OCI-LY1 (cell line): ENCODE measurements around the gene THSD8.

Source experiments
- H2AFZ ChIP-seq: fragments of 200-600 bp; sonication (generic), shearing (Covaris generic); 2 replicates; pipeline ENCODE4 v1.6.0; 2014; ENCODE audit warnings: antibody characterized with exemption, mild to moderate bottlenecking, low read length
- H3F3A ChIP-seq: fragments of 200-600 bp; sonication (generic), shearing (Covaris generic); 2 replicates; pipeline ENCODE4 v1.6.0; 2014; ENCODE audit warnings: mild to moderate bottlenecking, antibody characterized with exemption, low read length, moderate library complexity; ENCODE audit not compliant: insufficient read depth
- H3K27ac ChIP-seq: fragments of 200-600 bp; sonication (generic); 2 replicates; pipeline ENCODE4 v1.5.1; 2014; ENCODE audit warnings: low read length, mixed run types, mild to moderate bottlenecking, low read depth; ENCODE audit not compliant: poor library complexity, severe bottlenecking
- H3K27me3 ChIP-seq: fragments of 200-600 bp; sonication (generic); 2 replicates; pipeline ENCODE4 v1.6.0; 2014; ENCODE audit warnings: antibody characterized with exemption, mild to moderate bottlenecking, low read length, moderate library complexity; ENCODE audit not compliant: insufficient read depth
- H3K36me3 ChIP-seq: fragments of 200-600 bp; sonication (generic); 2 replicates; pipeline ENCODE4 v1.6.1; 2014; ENCODE audit warnings: mild to moderate bottlenecking, antibody characterized with exemption, low read length, moderate library complexity, mixed read lengths; ENCODE audit not compliant: insufficient read depth
- H3K4me1 ChIP-seq: fragments of 200-600 bp; sonication (generic); 2 replicates; pipeline ENCODE4 v1.5.1; 2014; ENCODE audit warnings: mild to moderate bottlenecking, low read length, moderate library complexity; ENCODE audit not compliant: insufficient read depth, severe bottlenecking
- H3K4me2 ChIP-seq: fragments of 200-600 bp; sonication (generic), shearing (Covaris generic); 2 replicates; pipeline ENCODE4 v1.6.1; 2014; ENCODE audit warnings: low read length
- H3K4me3 ChIP-seq: fragments of 200-600 bp; sonication (generic); 2 replicates; pipeline ENCODE4 v1.5.1; 2014; ENCODE audit warnings: low read length, low read depth, mild to moderate bottlenecking, mixed read lengths; ENCODE audit not compliant: poor library complexity, severe bottlenecking
- H3K79me2 ChIP-seq: fragments of 200-600 bp; shearing (Covaris generic); 2 replicates; pipeline ENCODE4 v1.6.1; 2016; ENCODE audit warnings: mixed run types, low read length, mixed read lengths; ENCODE audit not compliant: insufficient read depth
- H3K9ac ChIP-seq: fragments of 200-600 bp; sonication (generic), shearing (Covaris generic); 2 replicates; pipeline ENCODE4 v1.6.1; 2014; ENCODE audit warnings: mild to moderate bottlenecking, low read length, mixed read lengths
- H3K9me2 ChIP-seq: fragments of 200-600 bp; sonication (generic), shearing (Covaris generic); 2 replicates; pipeline ENCODE4 v1.6.1; 2014; ENCODE audit warnings: low read depth, mild to moderate bottlenecking, low read length, mixed read lengths
- H3K9me3 ChIP-seq: fragments of 200-600 bp; shearing (Covaris generic); 2 replicates; pipeline ENCODE4 v1.6.1; 2014; ENCODE audit warnings: low read length, mixed read lengths
- H4K20me1 ChIP-seq: fragments of 200-600 bp; sonication (generic), shearing (Covaris generic); 2 replicates; pipeline ENCODE4 v1.6.0; 2016; ENCODE audit warnings: mild to moderate bottlenecking, low read length; ENCODE audit not compliant: insufficient read depth
- EZH2 ChIP-seq: fragments of 200-600 bp; sonication (generic), shearing (Covaris generic); IDR thresholded peaks from 2 replicates; pipeline ENCODE4 v1.8.0; 2017; ENCODE audit warnings: borderline replicate concordance, mixed run types, mild to moderate bottlenecking, antibody characterized with exemption, low read length, moderate library complexity, mixed read lengths
- TF ChIP-seq, protein P1 (sequence below): fragments of 200-600 bp; sonication (generic), shearing (Covaris generic); IDR thresholded peaks from 2 replicates; pipeline ENCODE4 v1.5.1; 2017; ENCODE audit warnings: mild to moderate bottlenecking, antibody characterized with exemption, low read length, moderate library complexity, mixed read lengths

The THSD8 gene

DNA sequence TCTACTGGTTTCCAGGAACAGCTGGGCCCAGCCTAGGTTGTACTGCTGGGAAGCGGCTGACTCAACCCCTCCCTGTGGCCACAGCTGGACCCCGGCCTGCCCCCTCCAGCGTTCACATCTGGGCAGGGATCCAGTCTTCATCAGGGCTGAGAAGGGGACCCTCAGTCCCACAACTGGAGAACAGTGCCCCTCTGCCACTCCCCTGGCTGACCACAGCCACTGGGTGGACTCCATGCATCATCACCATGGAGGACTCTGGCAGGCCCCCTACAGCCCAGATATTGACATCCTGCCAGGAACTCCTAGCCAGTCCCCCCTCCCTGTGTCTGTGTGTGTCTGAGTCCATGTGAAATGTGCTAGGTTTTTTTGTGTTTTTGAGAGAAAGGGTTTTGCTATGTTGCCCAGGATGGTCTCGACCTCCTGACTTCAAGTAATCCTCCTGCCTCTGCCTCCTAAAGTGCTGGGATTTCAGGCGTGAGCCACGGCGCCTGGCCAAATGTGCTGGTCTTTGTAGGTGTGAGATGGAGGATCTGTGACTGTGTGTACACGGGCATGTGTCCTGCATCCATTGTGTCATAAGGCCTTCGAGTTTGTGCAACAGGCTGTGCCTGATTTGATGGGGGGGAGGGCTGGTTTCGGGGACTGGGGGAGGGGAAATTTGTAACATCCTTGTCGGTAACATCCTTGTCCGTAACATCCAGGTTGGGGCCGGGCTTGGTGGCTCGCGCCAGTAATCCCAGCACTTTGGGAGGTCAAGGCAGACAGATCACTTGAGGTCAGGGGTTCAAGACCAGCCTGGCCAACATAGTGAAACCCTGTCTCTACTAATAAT lies 22.5 kb upstream of the THSD8 start:
- no peak overlapping the region; the same call in 1 of the 2 replicates for H3K9ac ChIP-seq
- no peaks in the 10 kb centered on the region for H3K79me2 ChIP-seq
- no peaks in the 10 kb centered on the region for H4K20me1 ChIP-seq
- H3K9me2 ChIP-seq = no peaks in the 10 kb centered on the region
- H3K4me2 ChIP-seq = no peak overlapping the region; the same call in 1 of the 2 replicates
- no peaks in the 10 kb centered on the region for H3K27me3 ChIP-seq
- no peaks in the 10 kb centered on the region for H3K36me3 ChIP-seq
- TF ChIP-seq, protein P1, sequence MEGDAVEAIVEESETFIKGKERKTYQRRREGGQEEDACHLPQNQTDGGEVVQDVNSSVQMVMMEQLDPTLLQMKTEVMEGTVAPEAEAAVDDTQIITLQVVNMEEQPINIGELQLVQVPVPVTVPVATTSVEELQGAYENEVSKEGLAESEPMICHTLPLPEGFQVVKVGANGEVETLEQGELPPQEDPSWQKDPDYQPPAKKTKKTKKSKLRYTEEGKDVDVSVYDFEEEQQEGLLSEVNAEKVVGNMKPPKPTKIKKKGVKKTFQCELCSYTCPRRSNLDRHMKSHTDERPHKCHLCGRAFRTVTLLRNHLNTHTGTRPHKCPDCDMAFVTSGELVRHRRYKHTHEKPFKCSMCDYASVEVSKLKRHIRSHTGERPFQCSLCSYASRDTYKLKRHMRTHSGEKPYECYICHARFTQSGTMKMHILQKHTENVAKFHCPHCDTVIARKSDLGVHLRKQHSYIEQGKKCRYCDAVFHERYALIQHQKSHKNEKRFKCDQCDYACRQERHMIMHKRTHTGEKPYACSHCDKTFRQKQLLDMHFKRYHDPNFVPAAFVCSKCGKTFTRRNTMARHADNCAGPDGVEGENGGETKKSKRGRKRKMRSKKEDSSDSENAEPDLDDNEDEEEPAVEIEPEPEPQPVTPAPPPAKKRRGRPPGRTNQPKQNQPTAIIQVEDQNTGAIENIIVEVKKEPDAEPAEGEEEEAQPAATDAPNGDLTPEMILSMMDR = peak; percentile 19; the same call in 1 of the 2 replicates
- no peak for TF ChIP-seq EZH2
- H3K4me1 ChIP-seq = peaks cover 58% of the 10 kb centered on the region
- no peak overlapping the region for H2AFZ ChIP-seq
- no peak overlapping the region for H3K4me3 ChIP-seq
- H3F3A ChIP-seq = peaks cover 3% of the 10 kb centered on the region; the same call in 1 of the 2 replicates
- H3K9me3 ChIP-seq = no peaks in the 10 kb centered on the region
- H3K27ac ChIP-seq = no peak overlapping the region

- Histone ChIP-seq H3K9ac (peak overlapping the region; percentile 44; the same call in 1 of the 2 replicates), H2AFZ (no peak overlapping the region), H3K27me3 (no peaks in the 10 kb centered on the region), H3F3A (no peaks in the 10 kb centered on the region), H3K9me2 (no peaks in the 10 kb centered on the region), H3K79me2 (no peaks in the 10 kb centered on the region), H3K9me3 (no peaks in the 10 kb centered on the region), H3K27ac (peak overlapping the region; percentile 47), H4K20me1 (no peaks in the 10 kb centered on the region), H3K36me3 (no peaks in the 10 kb centered on the region), H3K4me1 (peaks cover 73% of the 10 kb centered on the region), H3K4me3 (peak overlapping the region; percentile 54), H3K4me2 (peak overlapping the region; percentile 71)
- TF ChIP-seq EZH2 = no peak
These were observed 19.8 kb upstream of the THSD8 start for GRCh38 chr19:12782174-12782423.

GRCh38 chr19:12782424-12783290 lies 19.2 kb upstream of the THSD8 start:
- TF ChIP-seq EZH2 = no peak
- TF ChIP-seq, protein P1 = no peak
- Histone ChIP-seq H3K27ac (peak overlapping the region; percentile 47), H3K9me3 (no peaks in the 10 kb centered on the region), H3K4me3 (peak overlapping the region; percentile 54), H3K9ac (peak overlapping the region; percentile 44; the same call in 1 of the 2 replicates), H2AFZ (no peak overlapping the region), H3K27me3 (no peaks in the 10 kb centered on the region), H3K36me3 (no peaks in the 10 kb centered on the region), H3K4me1 (peaks cover 68% of the 10 kb centered on the region), H3K79me2 (no peaks in the 10 kb centered on the region), H3K9me2 (no peaks in the 10 kb centered on the region), H3F3A (no peaks in the 10 kb centered on the region), H4K20me1 (no peaks in the 10 kb centered on the region), H3K4me2 (peak overlapping the region; percentile 71)
